Measurements from ENCODE around the gene NOL6.

The NOL6 gene

DNA sequence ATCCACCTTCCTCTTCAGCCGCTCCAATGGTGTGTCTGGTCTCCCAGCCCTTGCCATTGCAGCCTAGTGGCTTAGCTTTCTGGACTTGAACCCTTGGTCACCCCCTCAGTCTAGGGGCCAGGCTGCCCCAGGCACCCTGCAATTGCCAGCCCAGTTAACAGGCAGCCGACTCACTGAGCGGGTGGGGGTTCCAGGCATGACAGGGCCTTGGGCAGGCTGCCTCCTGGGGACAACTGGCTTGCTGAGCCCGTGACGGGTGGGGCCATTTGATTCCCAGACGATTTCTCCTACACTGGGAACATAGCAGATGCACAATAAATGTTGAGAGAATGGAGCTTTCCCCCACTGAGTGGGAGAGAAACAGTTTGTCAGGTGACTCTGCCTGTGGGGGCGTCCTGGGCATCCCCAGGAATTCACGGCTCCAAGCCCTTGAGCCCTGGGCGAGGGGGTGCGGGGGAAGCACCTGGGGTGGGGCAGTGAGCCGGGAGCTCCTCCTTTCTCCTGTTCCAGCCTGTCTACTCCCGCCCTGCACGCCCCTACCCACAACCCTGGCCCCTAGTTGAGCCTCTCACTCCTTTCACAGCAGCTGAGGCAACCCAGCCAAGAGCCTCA lies 58.7 kb downstream of the NOL6 start:
- no peak overlapping the region for H3K4me3 ChIP-seq (ENCODE audit: low read length)
- TF ChIP-seq, protein P1, sequence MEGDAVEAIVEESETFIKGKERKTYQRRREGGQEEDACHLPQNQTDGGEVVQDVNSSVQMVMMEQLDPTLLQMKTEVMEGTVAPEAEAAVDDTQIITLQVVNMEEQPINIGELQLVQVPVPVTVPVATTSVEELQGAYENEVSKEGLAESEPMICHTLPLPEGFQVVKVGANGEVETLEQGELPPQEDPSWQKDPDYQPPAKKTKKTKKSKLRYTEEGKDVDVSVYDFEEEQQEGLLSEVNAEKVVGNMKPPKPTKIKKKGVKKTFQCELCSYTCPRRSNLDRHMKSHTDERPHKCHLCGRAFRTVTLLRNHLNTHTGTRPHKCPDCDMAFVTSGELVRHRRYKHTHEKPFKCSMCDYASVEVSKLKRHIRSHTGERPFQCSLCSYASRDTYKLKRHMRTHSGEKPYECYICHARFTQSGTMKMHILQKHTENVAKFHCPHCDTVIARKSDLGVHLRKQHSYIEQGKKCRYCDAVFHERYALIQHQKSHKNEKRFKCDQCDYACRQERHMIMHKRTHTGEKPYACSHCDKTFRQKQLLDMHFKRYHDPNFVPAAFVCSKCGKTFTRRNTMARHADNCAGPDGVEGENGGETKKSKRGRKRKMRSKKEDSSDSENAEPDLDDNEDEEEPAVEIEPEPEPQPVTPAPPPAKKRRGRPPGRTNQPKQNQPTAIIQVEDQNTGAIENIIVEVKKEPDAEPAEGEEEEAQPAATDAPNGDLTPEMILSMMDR (IDR thresholded peaks at IDR 0.05; ENCODE audit: insufficient read depth, low read depth, low read length, missing control alignments), result no peak
- DNase-seq (ENCODE audit: low read depth), result peak; percentile 25

DNA sequence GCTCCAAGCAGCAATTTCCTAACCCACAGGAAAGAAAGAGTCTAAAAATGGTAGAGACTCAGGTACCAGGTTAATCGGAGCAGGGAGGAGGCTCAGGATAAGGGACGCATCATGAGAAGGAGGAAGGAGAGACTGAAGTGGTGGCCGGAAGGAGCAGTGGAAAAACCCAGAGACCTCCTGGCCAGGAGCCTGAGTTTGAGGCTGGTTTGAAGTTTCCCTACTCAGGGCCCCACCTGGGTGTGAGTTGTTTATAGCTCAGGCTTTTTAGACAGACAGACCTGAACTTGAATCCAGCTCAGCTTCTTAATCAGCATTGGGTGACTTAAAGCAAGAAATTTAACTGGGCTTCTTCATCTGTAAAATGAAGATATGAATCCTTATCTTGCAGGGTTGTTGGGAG lies 59.5 kb downstream of the NOL6 start:
- H3K4me3 ChIP-seq (ENCODE audit: low read length), result no peak overlapping the region
- DNase-seq (ENCODE audit: low read depth), result no peak
- TF ChIP-seq, protein P1 (IDR thresholded peaks at IDR 0.05; ENCODE audit: insufficient read depth, low read depth, low read length, missing control alignments), result no peak
